Peyer's patch (tissue), 4 donors: Measurements from ENCODE around the gene RASGRP2.

Experiments
- POLR2A ChIP-seq, 2 donors: fragments of 450-650 bp; IDR thresholded peaks; one replicate each; pipeline ENCODE4 v1.5.1; 2017; ENCODE audit warnings: antibody characterized with exemption in 2 of 2, mild to moderate bottlenecking in 2 of 2, moderate library complexity in 2 of 2
- TF ChIP-seq, protein P1 (sequence below), 6 experiments: fragments of 450-650 bp in 4 of 6; fragments of 200-600 bp in 2 of 6; sonication (generic) in 1 of 6; IDR thresholded peaks; one replicate each; pipeline ENCODE4 v1.5.1; 2017 to 2019; ENCODE audit warnings: antibody characterized with exemption in 6 of 6, mild to moderate bottlenecking in 3 of 6, moderate library complexity in 1 of 6

DNA sequence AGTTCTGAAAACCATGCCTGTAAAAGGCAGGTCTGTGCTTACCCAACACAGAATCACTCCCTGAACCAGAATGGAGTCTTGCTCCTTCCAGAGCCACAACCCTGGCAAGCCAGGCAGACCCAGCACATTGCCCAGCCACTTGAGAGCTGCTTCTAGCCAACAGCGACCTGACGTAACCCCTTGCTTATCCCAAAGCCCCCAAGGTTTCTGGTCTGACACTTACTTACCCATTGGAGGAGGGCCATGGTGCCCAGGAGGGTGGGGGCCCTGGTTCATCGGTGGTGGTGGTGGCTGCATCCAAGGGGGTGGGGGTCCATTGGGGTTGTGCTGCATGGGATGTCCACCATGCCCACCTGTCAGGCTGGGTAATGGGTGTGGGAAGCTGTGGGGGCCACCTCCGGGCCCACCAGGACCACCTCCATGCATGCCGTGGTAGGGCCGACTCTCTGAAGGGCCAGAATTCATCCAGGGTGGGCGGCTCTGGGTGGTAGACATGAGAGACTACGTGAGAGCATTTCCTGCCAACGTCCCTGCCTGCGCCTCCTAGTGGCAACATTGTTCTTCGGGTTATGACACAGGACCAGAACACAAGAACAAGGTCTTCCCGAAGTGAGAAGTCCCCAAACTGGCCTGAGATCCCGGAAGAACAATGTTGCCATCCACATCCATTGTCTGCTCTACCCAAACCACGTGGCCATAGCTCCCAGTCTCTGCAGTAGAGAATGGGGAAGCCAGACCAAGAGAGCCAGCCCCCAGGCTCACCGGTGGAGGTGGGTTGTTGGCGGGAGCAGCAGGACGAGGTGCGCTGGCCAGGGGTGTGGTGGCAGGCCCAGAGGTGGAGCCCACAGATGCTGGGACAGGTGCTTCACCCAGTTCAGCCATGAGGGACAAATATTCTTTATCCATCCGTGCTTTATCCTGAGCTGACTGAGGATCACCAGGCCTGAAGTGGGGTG, 23.7 kb upstream of the RASGRP2 start:
- TF ChIP-seq, protein P1, sequence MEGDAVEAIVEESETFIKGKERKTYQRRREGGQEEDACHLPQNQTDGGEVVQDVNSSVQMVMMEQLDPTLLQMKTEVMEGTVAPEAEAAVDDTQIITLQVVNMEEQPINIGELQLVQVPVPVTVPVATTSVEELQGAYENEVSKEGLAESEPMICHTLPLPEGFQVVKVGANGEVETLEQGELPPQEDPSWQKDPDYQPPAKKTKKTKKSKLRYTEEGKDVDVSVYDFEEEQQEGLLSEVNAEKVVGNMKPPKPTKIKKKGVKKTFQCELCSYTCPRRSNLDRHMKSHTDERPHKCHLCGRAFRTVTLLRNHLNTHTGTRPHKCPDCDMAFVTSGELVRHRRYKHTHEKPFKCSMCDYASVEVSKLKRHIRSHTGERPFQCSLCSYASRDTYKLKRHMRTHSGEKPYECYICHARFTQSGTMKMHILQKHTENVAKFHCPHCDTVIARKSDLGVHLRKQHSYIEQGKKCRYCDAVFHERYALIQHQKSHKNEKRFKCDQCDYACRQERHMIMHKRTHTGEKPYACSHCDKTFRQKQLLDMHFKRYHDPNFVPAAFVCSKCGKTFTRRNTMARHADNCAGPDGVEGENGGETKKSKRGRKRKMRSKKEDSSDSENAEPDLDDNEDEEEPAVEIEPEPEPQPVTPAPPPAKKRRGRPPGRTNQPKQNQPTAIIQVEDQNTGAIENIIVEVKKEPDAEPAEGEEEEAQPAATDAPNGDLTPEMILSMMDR (IDR thresholded peaks at IDR 0.05): peak; percentile 65 to 90 (median 68)
- TF ChIP-seq POLR2A (IDR thresholded peaks at IDR 0.05): no peak
